Fibroblast of lung (primary cell): ENCODE data around the gene TMEM178B.

Source experiments
- EZH2 ChIP-seq: IDR thresholded peaks from 2 replicates; pipeline ENCODE4 v1.5.1; 2012; ENCODE audit warnings: low read length, control low read depth, mild to moderate bottlenecking; ENCODE audit errors: missing control alignments
- TF ChIP-seq, protein P1 (sequence below), 2 donors: IDR thresholded peaks in 1 of 2; conservative IDR thresholded peaks in 1 of 2; 1 replicate in 1 of 2; 2 replicates in 1 of 2; pipeline ENCODE4 v1.5.1; 2011 to 2012; ENCODE audit warnings: low read length in 2 of 2, control low read depth in 1 of 2, inconsistent platforms in 1 of 2, low read depth in 1 of 2, mild to moderate bottlenecking in 1 of 2

DNA sequence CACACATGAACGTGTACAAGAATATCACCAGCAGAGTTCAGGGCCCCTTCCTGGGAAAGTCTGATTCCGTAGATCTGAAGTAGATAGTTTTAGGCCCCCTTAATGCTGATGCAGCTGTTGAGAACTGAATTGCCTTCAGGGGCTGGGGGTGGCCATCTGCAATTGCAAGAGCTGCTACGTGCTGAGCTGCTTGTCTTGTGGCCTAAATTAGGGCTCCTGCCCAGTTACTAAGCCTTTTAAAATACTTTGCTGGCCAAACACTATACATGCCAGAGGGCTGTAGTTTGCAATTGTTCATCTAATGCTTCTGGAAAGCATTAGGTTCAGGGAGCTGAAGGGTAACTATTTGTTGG, 71.7 kb downstream of the TMEM178B start:
- TF ChIP-seq, protein P1, sequence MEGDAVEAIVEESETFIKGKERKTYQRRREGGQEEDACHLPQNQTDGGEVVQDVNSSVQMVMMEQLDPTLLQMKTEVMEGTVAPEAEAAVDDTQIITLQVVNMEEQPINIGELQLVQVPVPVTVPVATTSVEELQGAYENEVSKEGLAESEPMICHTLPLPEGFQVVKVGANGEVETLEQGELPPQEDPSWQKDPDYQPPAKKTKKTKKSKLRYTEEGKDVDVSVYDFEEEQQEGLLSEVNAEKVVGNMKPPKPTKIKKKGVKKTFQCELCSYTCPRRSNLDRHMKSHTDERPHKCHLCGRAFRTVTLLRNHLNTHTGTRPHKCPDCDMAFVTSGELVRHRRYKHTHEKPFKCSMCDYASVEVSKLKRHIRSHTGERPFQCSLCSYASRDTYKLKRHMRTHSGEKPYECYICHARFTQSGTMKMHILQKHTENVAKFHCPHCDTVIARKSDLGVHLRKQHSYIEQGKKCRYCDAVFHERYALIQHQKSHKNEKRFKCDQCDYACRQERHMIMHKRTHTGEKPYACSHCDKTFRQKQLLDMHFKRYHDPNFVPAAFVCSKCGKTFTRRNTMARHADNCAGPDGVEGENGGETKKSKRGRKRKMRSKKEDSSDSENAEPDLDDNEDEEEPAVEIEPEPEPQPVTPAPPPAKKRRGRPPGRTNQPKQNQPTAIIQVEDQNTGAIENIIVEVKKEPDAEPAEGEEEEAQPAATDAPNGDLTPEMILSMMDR (conservative IDR thresholded peaks at IDR 0.05 in 1 of 2, IDR thresholded peaks at IDR 0.05 in 1 of 2; ENCODE audit: low read depth in 1 of 2, low read length in 2 of 2): no peak
- TF ChIP-seq EZH2: no peak
